ENCODE results near the gene CNOT10.

GRCh38 chr3:32797776-32798175, 112.8 kb downstream of the CNOT10 start:
- TF ChIP-seq, protein P1, sequence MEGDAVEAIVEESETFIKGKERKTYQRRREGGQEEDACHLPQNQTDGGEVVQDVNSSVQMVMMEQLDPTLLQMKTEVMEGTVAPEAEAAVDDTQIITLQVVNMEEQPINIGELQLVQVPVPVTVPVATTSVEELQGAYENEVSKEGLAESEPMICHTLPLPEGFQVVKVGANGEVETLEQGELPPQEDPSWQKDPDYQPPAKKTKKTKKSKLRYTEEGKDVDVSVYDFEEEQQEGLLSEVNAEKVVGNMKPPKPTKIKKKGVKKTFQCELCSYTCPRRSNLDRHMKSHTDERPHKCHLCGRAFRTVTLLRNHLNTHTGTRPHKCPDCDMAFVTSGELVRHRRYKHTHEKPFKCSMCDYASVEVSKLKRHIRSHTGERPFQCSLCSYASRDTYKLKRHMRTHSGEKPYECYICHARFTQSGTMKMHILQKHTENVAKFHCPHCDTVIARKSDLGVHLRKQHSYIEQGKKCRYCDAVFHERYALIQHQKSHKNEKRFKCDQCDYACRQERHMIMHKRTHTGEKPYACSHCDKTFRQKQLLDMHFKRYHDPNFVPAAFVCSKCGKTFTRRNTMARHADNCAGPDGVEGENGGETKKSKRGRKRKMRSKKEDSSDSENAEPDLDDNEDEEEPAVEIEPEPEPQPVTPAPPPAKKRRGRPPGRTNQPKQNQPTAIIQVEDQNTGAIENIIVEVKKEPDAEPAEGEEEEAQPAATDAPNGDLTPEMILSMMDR (IDR thresholded peaks at IDR 0.05) = no peak
- no peak for TF ChIP-seq POLR2AphosphoS5 (IDR thresholded peaks at IDR 0.05)
